NT2/D1 (cell line): ENCODE results near the gene DDX53.
A peak's percentile ranks its signal among the peaks of the same experiment; 100 is the strongest.

ENCODE experiments used
- DNase-seq: peaks from one replicate; pipeline ENCODE4 v3.0.0-alpha.2; 2011; ENCODE audit warnings: low read depth, low spot score
- H3K27me3 ChIP-seq: 2 replicates; pipeline ENCODE4 v1.6.0; 2011; ENCODE audit warnings: mild to moderate bottlenecking; ENCODE audit not compliant: insufficient read length, insufficient read depth
- H3K36me3 ChIP-seq: 2 replicates; pipeline ENCODE4 v1.6.1; 2011; ENCODE audit warnings: mild to moderate bottlenecking, low read length, mixed read lengths; ENCODE audit not compliant: insufficient read depth, insufficient read length
- H3K4me1 ChIP-seq: 2 replicates; pipeline ENCODE4 v1.5.1; 2011; ENCODE audit not compliant: insufficient read depth, insufficient read length
- H3K4me3 ChIP-seq: 2 replicates; pipeline ENCODE4 v1.5.1; 2011; ENCODE audit warnings: low read depth; ENCODE audit not compliant: insufficient read length
- H3K9ac ChIP-seq: 2 replicates; pipeline ENCODE4 v1.6.0; 2011; ENCODE audit warnings: low read depth; ENCODE audit not compliant: insufficient read length
- H3K9me3 ChIP-seq: 2 replicates; pipeline ENCODE4 v1.5.1; 2011; ENCODE audit warnings: mild to moderate bottlenecking, low read length; ENCODE audit not compliant: insufficient read depth
- SUZ12 ChIP-seq: IDR thresholded peaks from 2 replicates; pipeline ENCODE4 v1.6.1; 2011; ENCODE audit not compliant: insufficient read length, insufficient read depth; ENCODE audit errors: extremely low read depth
- YY1 ChIP-seq: IDR thresholded peaks from 2 replicates; pipeline ENCODE4 v1.6.1; 2011; ENCODE audit not compliant: insufficient read length, insufficient read depth
- ZNF274 ChIP-seq: IDR thresholded peaks from 2 replicates; pipeline ENCODE4 v1.6.1; 2011; ENCODE audit warnings: mild to moderate bottlenecking, low read depth, low read length

Gene DDX53

DNA sequence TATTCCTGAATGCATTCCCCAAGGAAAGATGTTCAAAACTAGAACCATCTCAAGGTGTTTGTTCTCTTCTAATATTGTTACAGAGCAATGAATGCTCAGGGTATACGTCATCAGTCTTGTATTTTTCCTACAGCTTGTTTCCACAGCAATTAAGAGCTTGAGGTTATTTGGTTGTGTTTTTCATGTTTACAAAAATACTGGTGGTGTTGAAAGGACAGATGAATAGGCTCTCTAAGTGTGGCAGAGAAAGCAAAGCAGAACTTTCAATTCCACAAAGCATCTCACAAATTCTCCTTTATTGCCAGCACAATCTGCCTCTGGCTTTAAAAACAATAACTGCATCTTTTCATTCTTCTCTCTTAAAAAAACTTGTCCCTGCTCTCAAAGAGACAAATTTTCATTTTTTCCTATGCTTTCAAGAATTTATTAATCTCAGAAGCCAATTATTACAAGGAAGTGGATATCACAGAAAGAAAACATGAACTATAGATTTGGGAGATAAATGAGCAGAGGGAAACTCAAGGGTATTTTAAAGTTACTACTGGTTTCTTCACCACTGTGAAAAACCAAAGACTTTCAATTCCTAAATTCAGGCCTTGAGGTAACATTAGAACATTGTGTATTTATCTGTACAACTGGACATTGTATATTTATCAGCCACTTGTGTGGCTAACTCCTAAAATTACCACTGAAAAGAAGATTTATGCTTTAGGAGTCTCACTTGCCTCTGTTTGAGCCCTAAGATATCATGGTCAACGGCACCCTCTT lies 49.2 kb downstream of the DDX53 start:
- H3K36me3 ChIP-seq, result no peaks in the 10 kb centered on the region
- H3K9me3 ChIP-seq, result no peaks in the 10 kb centered on the region
- no peaks in the 10 kb centered on the region for H3K27me3 ChIP-seq
- no peak overlapping the region for H3K4me3 ChIP-seq
- no peak for DNase-seq
- no peaks in the 10 kb centered on the region for H3K4me1 ChIP-seq
- TF ChIP-seq SUZ12, result no peak
- TF ChIP-seq ZNF274, result no peak
- TF ChIP-seq YY1, result no peak
- no peak overlapping the region for H3K9ac ChIP-seq

DNA sequence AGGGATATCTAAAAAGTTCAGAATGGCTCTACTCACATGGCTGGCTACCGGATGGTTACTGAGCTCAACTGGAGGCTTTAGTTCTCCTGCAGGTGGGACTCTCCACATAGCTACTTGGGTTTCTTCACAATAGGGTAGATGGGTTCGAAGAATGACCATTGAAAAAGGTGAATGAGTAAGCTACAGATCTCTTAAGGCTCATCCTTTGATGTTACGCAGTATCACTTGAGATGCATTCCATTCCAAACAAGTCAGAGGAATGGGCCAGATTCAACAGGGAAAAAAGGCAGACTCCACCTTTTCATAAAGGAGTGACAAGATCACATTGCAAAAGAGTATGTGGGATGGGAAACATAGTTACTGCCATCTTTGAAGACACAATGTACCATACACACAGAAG lies 52.6 kb downstream of the DDX53 start:
- no peaks in the 10 kb centered on the region for H3K27me3 ChIP-seq

More for the DNA sequence above, 52.6 kb downstream of the DDX53 start:
- Histone ChIP-seq H3K4me3 (no peak overlapping the region), H3K9me3 (no peaks in the 10 kb centered on the region), H3K36me3 (no peaks in the 10 kb centered on the region), H3K9ac (no peak overlapping the region), H3K4me1 (no peaks in the 10 kb centered on the region)
- DNase-seq, result peak; percentile 5
- TF ChIP-seq ZNF274 (no peak), SUZ12 (no peak), YY1 (no peak)
